Measurements from ENCODE around the gene DNER.

GRCh38 chr2:229686122-229686919 is 28.0 kb downstream of the DNER start:
- TF ChIP-seq CTCF (IDR thresholded peaks at IDR 0.05) (no peak), POLR2A (IDR thresholded peaks at IDR 0.05) (no peak), EP300 (IDR thresholded peaks at IDR 0.05) (no peak)
